ENCODE data around the gene DCAF5.
"Not testable (repeated sequence)": the region's sequence is repeated elsewhere in the genome, so short reads cannot be mapped to it uniquely, and the experiment has no call there.

The DCAF5 gene

DNA sequence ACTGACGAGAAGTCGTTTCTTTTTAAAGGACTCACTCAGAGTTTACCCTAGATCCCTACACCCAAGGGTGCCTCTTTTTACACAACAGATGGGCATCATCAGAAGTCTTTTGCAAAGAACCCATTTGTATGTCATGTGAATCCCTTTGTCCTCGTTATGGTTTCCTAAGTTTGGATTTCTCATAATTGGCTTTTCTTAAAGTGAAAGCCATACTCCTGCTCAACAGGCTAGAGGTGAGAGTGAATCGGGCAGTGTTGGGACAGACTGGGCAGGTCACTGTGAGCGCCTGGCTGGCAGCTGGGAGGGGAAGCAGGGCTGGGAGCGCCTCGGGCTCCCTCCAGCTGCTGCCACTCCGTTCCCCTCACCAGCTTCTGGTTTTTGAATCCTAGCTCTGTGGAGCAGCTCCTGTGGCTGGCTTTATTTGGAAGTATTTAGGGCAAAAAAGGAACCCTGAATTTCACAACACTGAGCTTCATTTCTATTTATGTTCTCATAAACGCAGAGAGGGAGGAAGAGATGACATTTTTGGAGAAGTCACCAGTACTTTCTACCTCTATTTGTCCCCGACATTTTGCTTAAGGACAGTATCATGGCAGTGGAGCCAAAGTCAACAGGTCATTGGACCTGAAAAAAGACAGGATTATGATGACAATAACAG, 110.0 kb downstream of the DCAF5 start:
- DNase-seq (ENCODE audit: low read depth): no peak

DNA sequence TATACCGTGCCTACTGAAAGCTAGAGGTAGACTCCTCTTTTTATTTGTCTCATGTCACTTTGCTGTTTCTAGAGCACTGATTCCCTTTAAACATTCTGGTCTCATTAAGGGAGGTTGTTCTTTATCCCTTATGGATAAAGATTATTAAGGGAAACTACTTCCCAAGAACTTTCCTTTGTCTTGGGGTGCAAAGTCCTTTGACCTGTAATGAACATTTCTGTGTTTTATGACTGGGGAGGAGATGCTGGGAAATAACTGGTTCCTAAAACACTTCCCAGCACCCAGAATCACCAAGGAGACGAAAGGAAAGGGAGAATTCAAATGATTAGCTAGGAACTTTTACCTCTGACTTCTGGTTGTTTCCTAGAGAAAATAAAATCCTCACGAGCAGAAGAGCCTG, 110.6 kb downstream of the DCAF5 start:
- no peak for DNase-seq (ENCODE audit: low read depth)

DNA sequence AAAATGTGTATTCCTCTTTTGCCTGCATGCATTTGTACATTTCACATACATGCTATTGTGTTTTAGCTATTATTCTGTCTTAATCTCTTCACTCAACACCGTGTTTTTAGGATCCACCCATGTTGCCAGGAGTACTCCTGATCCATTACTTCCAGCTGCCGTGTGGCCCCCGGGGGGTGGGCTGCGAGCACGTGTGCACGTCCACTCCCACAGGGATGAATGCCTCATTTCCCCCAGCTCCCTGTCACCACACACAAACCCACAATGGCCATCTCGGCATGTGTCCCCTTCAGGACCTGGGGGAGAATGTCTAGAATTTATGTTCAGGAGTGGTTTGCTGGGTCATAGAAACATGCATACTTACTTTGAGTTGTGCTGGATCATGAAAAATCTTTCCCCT, 111.1 kb downstream of the DCAF5 start:
- DNase-seq (ENCODE audit: low read depth): no peak

DNA sequence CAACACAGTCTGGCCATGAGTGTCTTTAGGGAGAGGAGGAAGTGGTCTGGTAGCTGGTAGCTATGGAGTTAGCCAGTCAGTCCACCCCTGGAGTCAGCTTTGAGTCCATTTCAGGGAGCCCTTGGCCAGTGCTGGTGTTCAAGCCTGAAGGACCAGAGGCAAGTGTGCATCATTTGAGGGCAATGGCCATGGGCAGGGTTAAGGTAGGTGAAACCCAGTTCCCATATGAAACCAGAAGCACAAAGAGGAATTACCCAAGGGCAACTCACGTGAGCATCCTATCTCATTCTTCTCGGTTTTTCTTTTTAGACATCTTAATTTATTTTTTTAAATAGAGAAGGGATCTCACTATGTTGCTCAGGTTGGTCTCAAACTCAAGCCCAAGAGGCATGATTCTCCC, 112.6 kb downstream of the DCAF5 start:
- DNase-seq (ENCODE audit: low read depth): no peak

DNA sequence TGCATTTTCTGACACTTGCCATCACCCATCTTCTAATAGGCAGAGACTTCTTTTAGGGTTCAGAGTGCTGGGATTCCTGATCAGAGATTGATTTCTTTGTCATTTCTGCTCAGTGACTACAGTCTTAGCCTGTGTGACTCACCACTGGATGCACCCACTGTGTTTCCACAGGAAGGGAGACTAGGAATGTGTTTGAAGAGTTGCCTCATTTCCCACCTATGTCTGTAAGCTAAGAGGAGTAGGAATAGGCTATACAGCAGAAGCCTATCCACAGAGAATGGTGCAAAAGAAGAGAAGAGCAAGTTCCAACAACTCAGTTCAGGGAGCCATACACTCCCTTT, 113.7 kb downstream of the DCAF5 start:
- DNase-seq (ENCODE audit: low read depth): no peak

DNA sequence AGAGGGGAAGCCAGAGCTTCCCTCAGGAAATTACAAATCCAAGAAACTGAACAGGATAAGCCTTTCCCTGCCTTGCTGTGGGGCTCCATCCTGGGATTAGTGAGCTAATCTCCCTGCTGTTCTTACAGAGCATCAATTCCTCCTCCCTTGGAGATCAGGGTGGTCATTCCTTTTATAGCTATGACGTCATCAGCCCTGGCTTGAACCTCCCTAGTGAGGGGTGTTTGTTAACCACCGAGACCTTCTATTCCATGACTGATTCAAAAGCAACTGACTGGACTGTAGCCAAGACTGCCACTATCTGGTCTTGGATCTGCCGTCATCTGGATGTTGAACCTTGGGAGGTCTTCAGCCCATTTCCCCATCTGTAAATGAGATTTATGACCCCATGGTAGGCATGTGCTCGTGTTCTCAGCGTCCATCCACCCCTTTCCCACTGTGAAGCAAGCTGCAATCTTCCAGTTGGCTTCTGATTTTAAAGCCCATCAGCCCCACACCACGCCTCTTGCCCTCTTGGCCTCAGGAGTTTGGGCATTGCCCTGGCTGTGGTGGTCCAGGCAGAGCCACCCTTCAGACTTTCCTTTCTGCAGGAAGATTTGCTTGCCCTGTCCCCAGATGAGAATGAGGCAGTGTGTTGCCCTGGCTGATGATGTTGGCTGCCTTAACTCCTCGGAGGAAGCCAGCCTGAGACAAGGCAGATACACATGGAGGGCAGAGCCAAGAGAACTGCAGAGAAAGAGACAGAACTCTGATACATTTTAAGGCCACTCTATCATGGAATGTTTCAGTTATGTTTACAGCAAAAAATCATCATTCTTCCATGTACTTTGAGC, 114.2 kb downstream of the DCAF5 start:
- no peak for DNase-seq (ENCODE audit: low read depth)

DNA sequence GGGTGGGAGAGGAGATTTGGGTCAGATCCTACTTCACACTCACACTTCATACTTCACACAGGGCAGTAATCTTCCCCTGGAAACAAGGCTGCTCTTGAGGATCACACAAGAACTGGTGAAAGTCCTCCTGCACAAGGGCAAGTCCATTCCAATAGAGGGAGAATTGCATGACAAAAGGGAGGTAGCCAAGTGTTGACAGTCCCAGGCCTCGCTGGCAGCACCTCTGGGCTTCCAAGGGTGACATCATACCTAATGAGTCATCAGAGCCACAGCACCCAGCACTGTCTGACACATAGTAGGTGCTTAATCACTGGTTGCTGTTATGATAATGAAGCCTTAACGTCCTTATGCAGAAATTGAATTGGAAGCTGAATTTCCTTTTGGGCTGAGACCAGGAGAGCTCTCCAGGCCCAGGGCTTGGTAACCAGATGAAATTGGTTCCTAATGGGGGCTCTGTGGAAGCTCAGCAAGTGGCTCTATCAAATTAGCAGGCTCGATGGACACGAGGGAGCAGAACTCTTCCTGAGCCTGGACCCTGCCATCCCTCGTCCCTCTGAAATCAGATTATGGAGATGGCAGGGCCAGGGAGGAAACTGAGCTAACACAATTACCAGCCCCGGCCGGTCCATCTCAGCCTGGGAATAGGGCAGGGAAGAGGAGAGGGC, 115.0 kb downstream of the DCAF5 start:
- no peak for DNase-seq (ENCODE audit: low read depth)

DNA sequence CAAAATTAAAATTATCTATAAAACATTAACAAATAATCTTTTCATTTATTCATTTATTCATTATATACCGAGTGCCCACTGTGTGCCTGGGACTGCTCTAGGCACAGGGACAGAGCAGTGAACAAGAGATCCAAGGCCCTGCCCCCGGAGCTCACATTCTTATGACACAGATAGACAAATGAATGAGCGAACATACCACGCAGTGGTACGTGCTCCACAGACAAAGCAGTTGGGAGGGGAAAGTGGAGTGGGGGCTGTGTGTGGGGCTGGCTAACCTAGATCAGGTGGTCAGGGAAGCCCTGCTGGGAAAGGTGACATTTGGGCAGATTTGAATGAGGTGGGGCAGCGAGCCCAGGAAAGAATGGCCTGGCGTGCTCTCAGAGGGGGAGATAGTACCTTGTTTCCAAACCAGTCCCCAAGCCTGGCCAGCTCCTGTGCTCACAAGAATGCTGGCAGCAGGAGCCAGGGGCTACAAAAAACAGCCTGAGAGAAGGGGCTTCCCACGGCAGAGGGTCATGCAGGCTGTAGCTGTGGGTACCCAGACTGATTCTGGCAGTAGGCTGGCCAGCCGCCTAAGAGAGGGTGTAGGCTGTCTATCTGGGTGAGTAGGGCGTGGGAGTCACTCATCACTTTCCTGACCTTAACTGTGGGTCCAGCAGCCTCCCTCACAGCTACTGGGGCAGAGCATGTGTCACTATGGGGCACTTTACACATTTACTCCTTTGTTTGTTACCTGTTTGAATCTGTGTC, 116.0 kb downstream of the DCAF5 start:
- no peak for DNase-seq (ENCODE audit: low read depth)

DNA sequence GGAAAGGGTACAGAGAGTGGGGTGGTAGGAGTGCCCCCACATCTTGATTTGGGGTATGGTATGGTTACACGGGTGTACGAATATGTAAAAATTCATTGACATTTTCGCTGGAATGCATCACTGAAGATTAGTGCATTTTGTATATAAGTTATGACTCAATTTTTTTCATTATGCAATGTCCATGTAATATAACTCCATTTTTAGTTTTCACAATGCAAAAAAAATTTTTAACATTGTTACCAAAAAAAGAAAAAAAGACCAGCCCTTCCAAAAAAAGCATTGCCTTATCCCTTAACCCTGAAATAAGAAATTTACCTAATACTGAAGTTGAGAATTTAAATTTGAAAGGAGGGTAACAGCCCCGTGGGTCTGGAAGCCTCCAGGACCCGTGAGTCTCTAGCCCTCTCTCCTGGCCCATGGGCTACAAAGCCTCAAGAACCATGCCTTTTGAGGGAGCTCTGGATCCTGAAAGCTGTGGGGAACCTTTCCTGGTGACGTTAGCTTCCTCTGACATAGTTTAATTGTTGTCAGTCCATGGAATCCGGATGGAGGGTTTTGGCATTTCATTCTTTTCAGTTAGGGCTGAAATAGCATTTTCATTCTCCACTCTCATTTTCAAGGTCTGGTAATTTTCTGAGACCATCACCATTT, 118.2 kb downstream of the DCAF5 start:
- no peak for DNase-seq (ENCODE audit: low read depth)

DNA sequence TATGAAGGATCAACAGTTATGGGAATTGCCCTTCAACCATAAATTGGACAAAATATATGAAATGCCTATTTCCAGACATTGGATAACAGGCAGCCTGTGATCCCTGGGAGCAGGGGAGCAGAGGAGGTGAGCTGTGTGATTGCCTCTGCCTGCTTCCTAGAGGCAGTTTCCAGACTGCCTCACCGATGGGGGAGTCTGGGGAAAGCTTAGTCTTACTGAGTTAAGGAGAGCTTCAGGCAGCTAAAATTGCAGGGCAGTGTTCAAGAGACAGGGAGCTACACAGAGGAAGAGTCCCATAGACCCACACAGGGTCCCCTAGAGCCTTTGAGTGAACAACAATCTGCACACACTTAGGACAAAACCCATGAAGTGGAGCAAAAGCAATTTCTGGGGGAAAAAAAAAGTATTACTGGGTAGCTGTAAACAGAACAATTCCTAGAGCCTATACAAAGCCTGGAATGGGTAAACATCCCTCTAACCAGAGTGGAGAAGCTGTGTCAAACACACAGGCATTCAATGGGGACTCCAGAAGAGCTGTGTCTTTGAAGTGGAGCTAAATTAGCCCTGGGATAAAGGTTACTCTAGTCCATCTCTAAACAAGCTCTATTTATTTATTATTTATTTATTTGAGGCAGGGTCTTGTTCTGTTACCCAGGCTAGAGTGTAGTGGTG, 125.5 kb downstream of the DCAF5 start:
- DNase-seq (ENCODE audit: low read depth): no peak

DNA sequence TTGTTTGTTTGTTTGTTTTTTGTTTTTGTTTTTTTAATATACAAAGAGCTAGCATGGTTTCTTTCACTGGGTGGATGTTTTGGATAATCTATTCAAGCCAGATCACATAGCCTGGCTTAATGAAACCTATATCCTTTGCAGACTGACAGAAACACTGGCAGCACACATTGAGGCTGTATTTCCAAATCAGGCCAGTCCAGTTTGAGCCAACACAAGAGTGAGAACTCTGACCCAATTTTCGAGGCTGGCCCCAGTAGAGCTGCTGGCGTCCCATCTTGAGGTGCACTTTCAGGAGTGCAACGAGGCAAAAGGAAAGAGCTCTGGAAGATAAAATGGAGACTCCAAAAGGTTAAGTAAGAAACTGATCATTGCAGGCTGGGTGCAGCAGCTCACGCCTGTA, 129.9 kb downstream of the DCAF5 start:
- no peak for DNase-seq (ENCODE audit: low read depth)

DNA sequence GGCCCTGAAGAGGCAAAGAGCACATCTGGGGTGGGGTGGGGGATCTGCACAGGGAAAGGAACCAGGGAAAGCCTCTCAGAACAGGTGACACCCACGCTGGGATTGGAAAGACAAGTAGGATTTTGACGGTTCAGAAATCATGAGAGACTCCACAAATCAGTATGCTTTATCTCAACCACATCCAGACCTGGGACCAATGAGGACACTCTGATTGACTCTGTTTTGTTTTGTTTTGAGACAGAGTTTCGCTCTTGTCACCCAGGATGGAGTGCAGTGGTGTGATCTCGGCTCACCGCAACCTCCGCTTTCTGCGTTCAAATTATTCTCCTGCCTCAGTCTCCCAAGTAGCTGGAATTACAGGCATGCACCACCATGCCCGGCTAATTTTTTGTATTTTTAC, 130.8 kb downstream of the DCAF5 start:
- DNase-seq (ENCODE audit: low read depth): not testable (repeated sequence)

DNA sequence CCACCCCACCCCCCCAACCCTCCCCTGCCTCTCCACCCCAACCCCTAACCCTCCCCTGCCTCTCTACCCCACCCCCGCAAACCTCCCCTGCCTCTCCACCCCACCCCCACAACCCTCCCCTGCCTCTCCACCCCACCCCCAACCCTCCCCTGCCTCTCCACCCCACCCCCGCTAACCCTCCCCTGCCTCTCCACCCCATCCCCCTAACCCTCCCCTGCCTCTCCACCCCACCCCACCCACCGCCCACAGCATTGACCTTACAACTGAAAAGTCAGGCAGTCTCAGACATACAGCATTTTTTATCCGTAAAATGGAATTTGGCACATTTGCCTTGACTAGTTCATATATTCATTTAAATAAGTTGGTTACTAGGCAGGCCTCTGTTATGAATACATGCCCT, 135.2 kb downstream of the DCAF5 start:
- no peak for DNase-seq (ENCODE audit: low read depth)

DNA sequence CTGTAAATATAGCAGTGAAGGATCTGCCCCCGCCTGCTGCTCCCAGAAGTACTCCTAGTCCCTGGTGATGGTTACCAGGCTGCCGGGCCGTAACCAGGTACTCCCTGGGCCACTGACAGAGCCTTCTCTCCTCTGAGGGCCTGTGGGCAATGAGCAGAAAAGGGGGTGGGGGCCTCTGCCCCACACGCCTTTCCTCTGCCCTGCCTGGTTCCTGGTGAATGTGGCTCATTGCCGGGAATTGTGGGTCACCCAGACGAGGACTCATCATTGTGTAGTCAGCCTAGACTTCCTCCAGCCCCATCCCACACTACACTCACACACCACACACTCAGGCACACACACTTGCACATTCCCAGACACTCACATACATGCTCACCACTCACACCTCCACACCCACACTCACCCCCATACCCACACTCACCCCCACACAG, 138.1 kb downstream of the DCAF5 start:
- no peak for DNase-seq (ENCODE audit: low read depth)

DNA sequence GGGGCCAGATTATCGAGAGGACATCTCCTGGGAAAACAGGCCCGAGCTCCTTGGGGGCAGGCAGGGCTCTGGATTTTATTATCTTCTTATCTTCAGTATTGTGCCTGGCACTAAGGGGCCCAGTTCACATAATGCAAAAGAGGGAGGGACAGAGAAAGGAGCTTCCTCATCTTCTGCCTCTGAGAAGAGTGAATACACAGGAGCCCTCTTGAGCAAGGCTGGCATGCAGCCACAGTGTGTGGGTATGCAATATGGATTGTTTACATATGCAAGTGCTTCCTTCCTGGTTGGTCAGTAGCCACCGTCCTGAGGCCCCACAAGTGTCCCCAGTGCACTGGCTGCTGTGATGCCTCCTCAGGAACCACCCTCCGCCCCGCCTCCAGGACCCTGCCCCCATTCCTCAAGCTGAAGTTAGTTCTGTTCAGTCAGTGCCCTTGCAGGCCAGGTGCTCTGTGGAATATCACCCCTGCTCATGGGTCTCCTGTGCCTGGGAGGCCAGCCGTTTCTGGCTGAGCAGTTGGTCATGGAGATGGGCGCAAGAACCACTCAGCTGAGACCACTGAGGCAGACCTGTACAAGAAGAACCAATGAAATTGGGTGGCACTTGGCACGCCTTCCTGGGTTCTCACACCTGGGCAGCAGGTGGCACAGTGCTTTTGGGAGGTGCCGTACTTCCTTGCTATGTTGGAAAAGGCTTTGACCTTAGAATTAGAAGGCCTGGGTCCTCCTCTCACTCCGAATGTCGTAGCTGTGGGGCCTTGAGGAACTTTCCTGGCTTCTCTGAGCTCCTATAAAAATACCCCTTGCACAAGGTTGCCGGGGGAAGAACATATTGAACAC, 138.8 kb downstream of the DCAF5 start:
- no peak for DNase-seq (ENCODE audit: low read depth)

DNA sequence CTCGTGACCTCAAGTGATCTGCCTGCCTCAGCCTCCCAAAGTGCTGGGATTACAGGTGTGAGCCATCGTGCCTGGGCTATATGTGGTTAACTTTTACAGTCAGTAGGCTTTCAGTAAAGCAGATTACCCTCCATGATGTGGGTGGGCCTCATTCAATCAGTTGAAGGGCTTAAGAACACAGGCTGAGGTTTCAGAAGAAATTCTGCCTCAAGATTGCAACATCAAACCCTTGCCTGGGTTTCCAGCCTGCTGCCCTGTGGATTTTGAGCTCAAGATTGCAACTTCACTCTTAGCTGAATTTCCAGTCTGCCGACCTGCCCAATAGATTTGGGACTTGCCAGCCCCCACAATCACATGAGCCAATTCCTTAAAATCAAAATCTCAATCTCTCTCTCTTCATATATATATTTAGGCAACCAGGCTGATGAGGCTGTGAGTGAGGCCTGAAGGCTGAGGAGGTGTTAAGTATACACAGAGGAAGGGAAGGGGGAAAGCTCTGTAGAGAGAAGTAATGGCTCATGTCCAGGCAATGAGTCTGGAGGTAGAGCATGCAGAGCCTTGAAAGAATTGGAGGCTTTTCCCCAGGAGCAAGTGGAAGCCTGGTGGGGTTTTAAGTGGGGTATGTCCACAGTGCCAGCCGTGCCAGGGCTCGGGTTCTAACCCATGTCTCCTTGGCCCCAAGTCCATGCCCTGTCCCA, 140.5 kb downstream of the DCAF5 start:
- DNase-seq (ENCODE audit: low read depth): no peak

DNA sequence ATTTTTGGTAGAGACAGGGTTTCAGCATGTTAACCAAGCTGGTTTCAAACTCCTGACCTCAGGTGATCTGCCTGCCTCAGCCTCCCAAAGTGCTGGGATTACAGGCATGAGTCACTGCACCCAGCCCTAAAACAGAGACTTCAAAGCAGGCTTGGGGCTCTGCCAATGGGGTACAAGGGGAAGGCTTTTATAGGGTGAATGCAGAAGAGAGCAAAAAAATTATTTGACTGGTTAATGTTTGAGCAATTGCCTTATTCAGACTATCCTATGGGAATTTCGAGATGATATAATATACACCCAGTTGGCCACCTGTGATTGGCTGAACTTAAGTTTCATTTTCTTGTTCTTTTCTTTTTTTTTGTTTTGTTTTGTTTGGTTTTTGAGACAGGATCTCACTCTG, 142.3 kb downstream of the DCAF5 start:
- no peak for DNase-seq (ENCODE audit: low read depth)

DNA sequence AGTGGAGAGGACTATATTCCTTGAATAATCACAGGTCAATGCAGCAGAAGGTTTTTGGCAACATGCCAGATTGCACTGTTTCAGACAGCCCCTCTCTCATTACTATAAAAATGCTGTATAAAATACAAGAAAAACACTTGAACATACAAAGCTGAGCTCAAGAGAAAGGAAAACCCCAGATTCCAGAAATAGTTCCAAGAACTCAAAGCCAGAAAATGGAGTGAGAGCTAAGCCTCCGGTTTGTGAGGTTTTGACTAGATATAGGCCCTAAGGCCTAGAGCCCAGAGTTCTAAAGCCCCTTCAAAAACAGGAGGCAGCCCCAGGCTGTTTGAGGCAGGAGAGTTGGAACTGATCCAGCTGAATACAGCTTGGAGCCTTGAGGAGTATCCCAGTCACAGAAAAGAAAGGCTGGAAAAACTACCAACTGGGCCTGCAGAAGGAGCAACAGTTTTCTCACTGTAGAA, 144.5 kb downstream of the DCAF5 start:
- DNase-seq (ENCODE audit: low read depth): no peak

DNA sequence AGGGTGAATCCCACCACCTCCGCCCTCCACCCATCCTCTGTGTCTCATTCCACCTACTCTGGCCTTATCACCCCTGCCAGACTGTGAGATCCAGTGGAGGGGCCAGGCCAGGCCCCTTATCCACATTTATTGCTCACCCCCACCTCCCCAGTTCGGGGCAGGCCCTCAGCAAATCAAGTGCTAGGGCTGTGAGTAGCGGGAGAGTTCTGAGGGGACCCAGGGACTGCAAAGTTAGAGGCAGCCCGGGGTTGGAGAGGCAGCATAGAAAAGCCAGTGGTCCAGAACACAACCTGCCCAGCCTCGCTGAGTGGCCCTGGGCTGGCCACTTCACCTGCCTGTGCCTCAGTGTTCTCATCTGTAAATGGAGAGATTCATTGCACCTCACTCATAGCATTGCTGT, 146.6 kb downstream of the DCAF5 start:
- no peak for DNase-seq (ENCODE audit: low read depth)
